ENCODE data around the gene STK33. TPM values are rescaled to one million over a fixed set of nuclear protein-coding genes. Genes with fewer than 3 reads are reported as not detected.

STK33 gene
- total RNA-seq, 2 donors from 2014 or later: 7.3 to 14.8 TPM

GRCh38 chr11:8371516-8371884 is 222.5 kb downstream of the STK33 start:
- H3K27ac ChIP-seq: no peak overlapping the region
- ATAC-seq (no peak), DNase-seq (no peak)
- WGBS, 2 donors: 67 to 80% methylated on average over 1 of the region's 1 CpG
- intact Hi-C loops (cut with DNase I): no loop called here
- no peaks in the 10 kb centered on the region for H3K36me3 ChIP-seq (replicated peaks in 1 of 2; ENCODE audit: insufficient read depth in 1 of 2, low read depth in 2 of 2)
- TF ChIP-seq, protein P1, sequence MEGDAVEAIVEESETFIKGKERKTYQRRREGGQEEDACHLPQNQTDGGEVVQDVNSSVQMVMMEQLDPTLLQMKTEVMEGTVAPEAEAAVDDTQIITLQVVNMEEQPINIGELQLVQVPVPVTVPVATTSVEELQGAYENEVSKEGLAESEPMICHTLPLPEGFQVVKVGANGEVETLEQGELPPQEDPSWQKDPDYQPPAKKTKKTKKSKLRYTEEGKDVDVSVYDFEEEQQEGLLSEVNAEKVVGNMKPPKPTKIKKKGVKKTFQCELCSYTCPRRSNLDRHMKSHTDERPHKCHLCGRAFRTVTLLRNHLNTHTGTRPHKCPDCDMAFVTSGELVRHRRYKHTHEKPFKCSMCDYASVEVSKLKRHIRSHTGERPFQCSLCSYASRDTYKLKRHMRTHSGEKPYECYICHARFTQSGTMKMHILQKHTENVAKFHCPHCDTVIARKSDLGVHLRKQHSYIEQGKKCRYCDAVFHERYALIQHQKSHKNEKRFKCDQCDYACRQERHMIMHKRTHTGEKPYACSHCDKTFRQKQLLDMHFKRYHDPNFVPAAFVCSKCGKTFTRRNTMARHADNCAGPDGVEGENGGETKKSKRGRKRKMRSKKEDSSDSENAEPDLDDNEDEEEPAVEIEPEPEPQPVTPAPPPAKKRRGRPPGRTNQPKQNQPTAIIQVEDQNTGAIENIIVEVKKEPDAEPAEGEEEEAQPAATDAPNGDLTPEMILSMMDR (IDR thresholded peaks at IDR 0.05): no peak
- TF ChIP-seq POLR2A (IDR thresholded peaks at IDR 0.05): no peak
- H3K4me3 ChIP-seq: no peak overlapping the region
- no peaks in the 10 kb centered on the region for H3K27me3 ChIP-seq
- H3K9me3 ChIP-seq: no peaks in the 10 kb centered on the region
- no peaks in the 10 kb centered on the region for H3K4me1 ChIP-seq

- Histone ChIP-seq H3K9me3 (no peaks in the 10 kb centered on the region), H3K27ac (no peak overlapping the region), H3K4me1 (no peaks in the 10 kb centered on the region), H3K36me3 (replicated peaks in 1 of 2; ENCODE audit: insufficient read depth in 1 of 2, low read depth in 2 of 2) (no peaks in the 10 kb centered on the region), H3K27me3 (no peaks in the 10 kb centered on the region), H3K4me3 (no peak overlapping the region)
- intact Hi-C loops (cut with DNase I): no loop called here
- 90 to 96% methylated on average over 8 of the region's 8 CpGs for WGBS, 2 donors
- ATAC-seq: no peak
- DNase-seq: no peak
- TF ChIP-seq, protein P1 (IDR thresholded peaks at IDR 0.05): no peak
- TF ChIP-seq POLR2A (IDR thresholded peaks at IDR 0.05): no peak
Measured at GRCh38 chr11:8370812-8371515, 223.1 kb downstream of the STK33 start.

GRCh38 chr11:8369592-8370205 is 224.3 kb downstream of the STK33 start:
- no peak for ATAC-seq
- Histone ChIP-seq H3K4me3 (no peak overlapping the region), H3K9me3 (no peaks in the 10 kb centered on the region), H3K36me3 (replicated peaks in 1 of 2; ENCODE audit: insufficient read depth in 1 of 2, low read depth in 2 of 2) (no peaks in the 10 kb centered on the region), H3K4me1 (no peaks in the 10 kb centered on the region), H3K27ac (no peak overlapping the region), H3K27me3 (no peaks in the 10 kb centered on the region)
- 76 to 83% methylated on average over 4 to 7 of the region's 7 CpGs for WGBS, 2 donors
- no peak for TF ChIP-seq POLR2A (IDR thresholded peaks at IDR 0.05)
- TF ChIP-seq, protein P1 (IDR thresholded peaks at IDR 0.05): no peak
- intact Hi-C loops (cut with DNase I): no loop called here
- DNase-seq: no peak

GRCh38 chr11:8368772-8369171 is 225.3 kb downstream of the STK33 start:
- intact Hi-C loops (cut with DNase I): no loop called here

More at GRCh38 chr11:8368772-8369171, 225.3 kb downstream of the STK33 start:
- TF ChIP-seq, protein P1 (IDR thresholded peaks at IDR 0.05): no peak
- TF ChIP-seq POLR2A (IDR thresholded peaks at IDR 0.05): no peak
- DNase-seq (no peak), ATAC-seq (no peak)
- H3K4me1 ChIP-seq: no peaks in the 10 kb centered on the region
- H3K27ac ChIP-seq: no peak overlapping the region
- no peaks in the 10 kb centered on the region for H3K9me3 ChIP-seq
- H3K27me3 ChIP-seq: no peaks in the 10 kb centered on the region
- H3K4me3 ChIP-seq: no peak overlapping the region
- H3K36me3 ChIP-seq (replicated peaks in 1 of 2; ENCODE audit: insufficient read depth in 1 of 2, low read depth in 2 of 2): no peaks in the 10 kb centered on the region
- WGBS, 2 donors: 86 to 87% methylated on average over 10 of the region's 10 CpGs

Data from body of pancreas (tissue), 4 donors.